ENCODE measurements around the gene TMEM14C.
"Not testable (repeated sequence)": the region's sequence is repeated elsewhere in the genome, so short reads cannot be mapped to it uniquely, and the experiment has no call there.

Gene TMEM14C

DNA sequence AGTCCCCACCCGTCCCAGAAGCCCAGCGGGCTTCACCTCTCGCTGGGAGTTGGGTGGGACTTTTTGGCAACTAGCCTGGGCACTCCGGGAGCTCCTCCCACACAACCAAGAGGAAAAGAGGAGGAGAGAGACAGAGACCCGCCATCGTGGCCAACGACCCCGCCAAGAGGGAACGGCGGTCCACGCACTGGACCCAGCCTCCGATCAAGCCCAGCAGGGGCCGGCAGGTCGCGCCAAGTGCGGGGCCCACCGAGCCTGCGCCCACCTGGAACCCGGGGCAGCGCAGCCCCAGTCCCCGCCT, 3.0 kb upstream of the TMEM14C start:
- Histone ChIP-seq H2AFZ (ENCODE audit: low read length) (peak overlapping the region; percentile 80), H3K27me3 (replicated peaks; ENCODE audit: insufficient read depth, low read length) (no peaks in the 10 kb centered on the region), H3K36me3 (replicated peaks; ENCODE audit: insufficient read depth, low read length) (no peaks in the 10 kb centered on the region), H3K4me2 (ENCODE audit: low read depth, low read length) (peak overlapping the region; percentile 71), H3F3A (ENCODE audit: insufficient read depth, low read length) (peaks cover 14% of the 10 kb centered on the region; the same call in 1 of the 2 replicates), H4K20me1 (ENCODE audit: insufficient read depth, low read length) (no peaks in the 10 kb centered on the region), H3K4me1 (ENCODE audit: low read length) (no peaks in the 10 kb centered on the region; the same call in 1 of the 2 replicates), H3K79me2 (ENCODE audit: low read length) (no peaks in the 10 kb centered on the region), H3K9me2 (replicated peaks; ENCODE audit: insufficient read depth, low read length) (no peaks in the 10 kb centered on the region), H3K9me3 (replicated peaks; ENCODE audit: insufficient read depth, low read length) (no peaks in the 10 kb centered on the region), H3K27ac (ENCODE audit: low read length) (peak overlapping the region; percentile 35; the same call in 1 of the 2 replicates), H3K4me3 (ENCODE audit: low read length) (peak overlapping the region; percentile 62), H3K9ac (ENCODE audit: low read length) (peak overlapping the region; percentile 58; the same call in 1 of the 2 replicates)
- no peak for DNase-seq
- no peak for TF ChIP-seq EZH2phosphoT487 (IDR thresholded peaks at IDR 0.05; ENCODE audit: low read length)
- TF ChIP-seq, protein P1, sequence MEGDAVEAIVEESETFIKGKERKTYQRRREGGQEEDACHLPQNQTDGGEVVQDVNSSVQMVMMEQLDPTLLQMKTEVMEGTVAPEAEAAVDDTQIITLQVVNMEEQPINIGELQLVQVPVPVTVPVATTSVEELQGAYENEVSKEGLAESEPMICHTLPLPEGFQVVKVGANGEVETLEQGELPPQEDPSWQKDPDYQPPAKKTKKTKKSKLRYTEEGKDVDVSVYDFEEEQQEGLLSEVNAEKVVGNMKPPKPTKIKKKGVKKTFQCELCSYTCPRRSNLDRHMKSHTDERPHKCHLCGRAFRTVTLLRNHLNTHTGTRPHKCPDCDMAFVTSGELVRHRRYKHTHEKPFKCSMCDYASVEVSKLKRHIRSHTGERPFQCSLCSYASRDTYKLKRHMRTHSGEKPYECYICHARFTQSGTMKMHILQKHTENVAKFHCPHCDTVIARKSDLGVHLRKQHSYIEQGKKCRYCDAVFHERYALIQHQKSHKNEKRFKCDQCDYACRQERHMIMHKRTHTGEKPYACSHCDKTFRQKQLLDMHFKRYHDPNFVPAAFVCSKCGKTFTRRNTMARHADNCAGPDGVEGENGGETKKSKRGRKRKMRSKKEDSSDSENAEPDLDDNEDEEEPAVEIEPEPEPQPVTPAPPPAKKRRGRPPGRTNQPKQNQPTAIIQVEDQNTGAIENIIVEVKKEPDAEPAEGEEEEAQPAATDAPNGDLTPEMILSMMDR (IDR thresholded peaks at IDR 0.05; ENCODE audit: low read length) = no peak
- TF ChIP-seq EZH2 (optimal IDR thresholded peaks at IDR 0.05; ENCODE audit: low read depth, low read length) = no peak

DNA sequence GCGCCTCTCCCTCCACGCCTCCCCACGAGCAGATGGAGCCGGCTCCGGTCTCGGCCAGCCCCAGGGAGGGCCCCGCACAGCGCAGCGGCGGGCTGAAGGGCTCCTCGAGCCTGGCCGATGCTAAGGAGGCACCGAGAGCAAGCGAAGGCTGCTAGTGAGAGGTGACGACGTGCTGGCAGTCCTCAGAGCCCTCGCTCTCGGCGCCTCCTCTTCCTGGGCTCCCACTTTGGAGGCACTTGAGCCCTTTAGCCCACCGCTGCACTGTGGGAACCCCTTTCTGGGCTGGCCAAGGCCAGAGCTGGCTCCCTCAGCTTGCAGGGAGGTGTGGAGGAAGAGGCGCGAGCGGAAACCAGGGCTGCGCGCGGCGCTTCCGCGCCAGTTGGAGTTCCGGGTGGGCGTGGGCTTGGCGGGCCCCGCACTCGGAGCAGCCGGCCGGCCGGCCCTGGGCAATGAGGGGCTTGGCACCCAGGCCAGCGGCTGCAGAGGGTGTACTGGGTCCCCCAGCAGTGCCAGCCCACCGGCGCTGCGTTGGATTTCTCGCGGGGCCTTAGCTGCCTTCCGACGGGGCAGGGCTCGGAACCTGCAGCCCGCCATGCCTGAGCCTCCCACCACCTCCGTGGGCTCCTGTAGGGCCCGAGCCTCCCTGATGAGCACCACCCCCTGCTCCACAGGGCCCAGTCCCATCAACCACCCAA, 2.5 kb upstream of the TMEM14C start:
- Histone ChIP-seq H3F3A (ENCODE audit: insufficient read depth, low read length) (peaks cover 14% of the 10 kb centered on the region; the same call in 1 of the 2 replicates), H3K9me3 (replicated peaks; ENCODE audit: insufficient read depth, low read length) (no peaks in the 10 kb centered on the region), H3K79me2 (ENCODE audit: low read length) (no peaks in the 10 kb centered on the region), H3K27me3 (replicated peaks; ENCODE audit: insufficient read depth, low read length) (no peaks in the 10 kb centered on the region), H3K9me2 (replicated peaks; ENCODE audit: insufficient read depth, low read length) (no peaks in the 10 kb centered on the region), H3K4me1 (ENCODE audit: low read length) (no peaks in the 10 kb centered on the region; the same call in 1 of the 2 replicates), H3K27ac (ENCODE audit: low read length) (peak overlapping the region; percentile 35; the same call in 1 of the 2 replicates), H2AFZ (ENCODE audit: low read length) (peak overlapping the region; percentile 80), H3K9ac (ENCODE audit: low read length) (peak overlapping the region; percentile 58), H3K36me3 (replicated peaks; ENCODE audit: insufficient read depth, low read length) (no peaks in the 10 kb centered on the region), H3K4me3 (ENCODE audit: low read length) (peak overlapping the region; percentile 62), H4K20me1 (ENCODE audit: insufficient read depth, low read length) (no peaks in the 10 kb centered on the region), H3K4me2 (ENCODE audit: low read depth, low read length) (peak overlapping the region; percentile 71)
- TF ChIP-seq, protein P1 (IDR thresholded peaks at IDR 0.05; ENCODE audit: low read length) = no peak
- no peak for TF ChIP-seq EZH2 (optimal IDR thresholded peaks at IDR 0.05; ENCODE audit: low read depth, low read length)
- TF ChIP-seq EZH2phosphoT487 (IDR thresholded peaks at IDR 0.05; ENCODE audit: low read length) = no peak
- DNase-seq = peak; percentile 39

DNA sequence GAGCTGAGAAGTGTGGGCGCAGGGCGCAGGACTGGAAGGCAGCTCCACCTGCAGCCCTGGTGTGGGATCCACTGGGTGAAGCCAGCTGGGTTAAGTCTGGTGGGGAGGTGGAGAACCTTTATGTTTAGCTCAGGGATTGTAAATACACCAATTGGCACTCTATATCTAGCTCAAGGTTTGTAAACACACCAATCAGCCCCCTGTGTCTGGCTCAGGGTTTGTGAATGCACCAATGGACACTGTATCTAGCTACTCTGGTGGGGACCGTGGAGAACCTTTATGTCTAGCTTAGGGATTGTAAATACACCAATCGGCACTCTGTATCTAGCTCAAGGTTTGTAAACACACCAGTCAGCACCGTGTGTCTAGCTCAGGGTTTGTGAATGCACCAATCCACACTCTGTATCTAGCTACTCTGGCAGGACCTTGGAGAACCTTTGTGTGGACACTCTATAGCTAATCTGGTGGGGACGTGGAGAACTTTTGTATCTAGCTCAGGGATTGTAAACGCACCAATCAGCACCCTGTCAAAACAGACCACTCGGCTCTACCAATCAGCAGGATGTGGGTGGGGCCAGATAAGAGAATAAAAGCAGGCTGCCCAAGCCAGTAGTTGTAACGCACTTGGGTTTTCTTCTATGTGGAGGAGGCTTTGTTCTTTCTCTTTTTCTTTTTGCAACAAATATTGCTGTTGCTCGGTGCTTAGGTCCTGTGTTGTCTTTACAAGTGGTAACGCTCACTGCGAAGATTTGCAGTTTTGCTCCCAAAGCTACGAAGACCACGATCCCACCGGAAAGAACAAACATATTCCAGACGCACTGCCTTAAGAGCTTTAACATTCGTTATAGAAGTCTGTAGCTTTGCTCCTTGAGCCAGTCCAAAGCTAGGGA, 1.7 kb upstream of the TMEM14C start:
- Histone ChIP-seq H3K27ac (ENCODE audit: low read length) (peak overlapping the region; percentile 35; the same call in 1 of the 2 replicates), H3F3A (ENCODE audit: insufficient read depth, low read length) (peaks cover 14% of the 10 kb centered on the region; the same call in 1 of the 2 replicates), H3K4me2 (ENCODE audit: low read depth, low read length) (peak overlapping the region; percentile 71; the same call in 1 of the 2 replicates), H3K9ac (ENCODE audit: low read length) (peak overlapping the region; percentile 58; the same call in 1 of the 2 replicates), H3K4me3 (ENCODE audit: low read length) (peak overlapping the region; percentile 62), H2AFZ (ENCODE audit: low read length) (peak overlapping the region; percentile 80)
- H3K9me3 ChIP-seq (replicated peaks; ENCODE audit: insufficient read depth, low read length); H3K27me3 ChIP-seq (replicated peaks; ENCODE audit: insufficient read depth, low read length); H3K4me1 ChIP-seq (ENCODE audit: low read length); H3K79me2 ChIP-seq (ENCODE audit: low read length); H3K36me3 ChIP-seq (replicated peaks; ENCODE audit: insufficient read depth, low read length); H3K9me2 ChIP-seq (replicated peaks; ENCODE audit: insufficient read depth, low read length); H4K20me1 ChIP-seq (ENCODE audit: insufficient read depth, low read length): not testable (repeated sequence)
- peak; percentile 25 for DNase-seq
- TF ChIP-seq, protein P1 (IDR thresholded peaks at IDR 0.05; ENCODE audit: low read length) = peak; percentile 16; the same call in 1 of the 2 replicates
